ENCODE results near the gene SPTY2D1.

GRCh38 chr11:18581825-18582224 lies 52.3 kb downstream of the SPTY2D1 start:
- no peak for TF ChIP-seq CTCF (IDR thresholded peaks at IDR 0.05)
- TF ChIP-seq POLR2A (IDR thresholded peaks at IDR 0.05), result no peak
